ENCODE results near the gene PLCL2. TPM values are rescaled to one million over a fixed set of nuclear protein-coding genes. Genes with fewer than 3 reads are reported as not detected.

Gene PLCL2
- total RNA-seq, 1 experiment from 2014 or later, result 32.1 TPM

GRCh38 chr3:17040990-17041377 is 156.2 kb downstream of the PLCL2 start:
- Histone ChIP-seq H3K27me3 (ENCODE audit: insufficient read depth, low read length) (no peaks in the 10 kb centered on the region; the same call in 1 of the 2 replicates), H3K56ac (ENCODE audit: insufficient read length, low read depth, low read length) (no peak overlapping the region), H2BK12ac (ENCODE audit: insufficient read length, low read depth, low read length) (no peak overlapping the region), H3K79me1 (ENCODE audit: insufficient read depth, low read depth, low read length, poor library complexity, severe bottlenecking) (no peaks in the 10 kb centered on the region), H4K5ac (ENCODE audit: insufficient read length, low read depth, low read length) (no peak overlapping the region), H3K4me1 (ENCODE audit: insufficient read depth, low read length) (no peaks in the 10 kb centered on the region), H4K8ac (replicated peaks; ENCODE audit: insufficient read length, low read depth, low read length) (no peak overlapping the region), H3T11ph (ENCODE audit: low read length) (no peak overlapping the region), H2BK120ac (ENCODE audit: low read depth, low read length, poor library complexity, severe bottlenecking) (no peak overlapping the region), H3K4ac (ENCODE audit: low read depth, low read length) (no peak overlapping the region), H2BK5ac (ENCODE audit: insufficient read length, low read length) (no peak overlapping the region), H3K27ac (ENCODE audit: insufficient read length, low read depth, low read length) (no peak overlapping the region), H2AFZ (ENCODE audit: low read length) (no peak overlapping the region), H3K9me3 (ENCODE audit: control insufficient read depth, low read depth, low read length) (no peaks in the 10 kb centered on the region), H3K18ac (ENCODE audit: insufficient read length, low read depth, low read length) (no peak overlapping the region), H3K23me2 (ENCODE audit: insufficient read length, low read depth, low read length, poor library complexity, severe bottlenecking) (no peaks in the 10 kb centered on the region), H3K23ac (ENCODE audit: insufficient read length, low read depth, low read length) (no peak overlapping the region), H4K20me1 (ENCODE audit: control insufficient read depth, insufficient read depth, insufficient read length) (no peaks in the 10 kb centered on the region), H3K4me2 (ENCODE audit: insufficient read depth, insufficient read length, low read length) (no peak overlapping the region), H2BK15ac (ENCODE audit: low read depth, low read length) (no peak overlapping the region), H2BK20ac (ENCODE audit: low read depth, low read length, poor library complexity, severe bottlenecking) (no peak overlapping the region), H3K14ac (ENCODE audit: insufficient read depth, low read length) (no peak overlapping the region), H4K91ac (ENCODE audit: insufficient read length, low read depth, low read length) (no peak overlapping the region), H3K9ac (ENCODE audit: extremely low read depth, insufficient read length, low read length) (no peak overlapping the region), H2AK5ac (ENCODE audit: insufficient read length, low read length) (no peak overlapping the region), H3K79me2 (ENCODE audit: insufficient read depth, low read length) (no peaks in the 10 kb centered on the region)
- no peak overlapping the region for H3K4me3 Mint-ChIP-seq
- peaks cover 0 to 5% (median 0%) of the 10 kb centered on the region in 3 experiments; a peak in 1 of 7 replicates for H3K36me3 Mint-ChIP-seq (ENCODE audit: insufficient read depth in 1 of 3, low read depth in 3 of 3)
- no peak for TF ChIP-seq CTCF (conservative IDR thresholded peaks at IDR 0.05)
- peaks cover 19 to 26% of the 10 kb centered on the region in 2 experiments for H3K4me1 Mint-ChIP-seq
- H3K27me3 Mint-ChIP-seq (ENCODE audit: low read depth), result no peaks in the 10 kb centered on the region
- no peak overlapping the region for H3K27ac Mint-ChIP-seq
- DNase-seq, result no peak
- H3K9me3 Mint-ChIP-seq, result no peaks in the 10 kb centered on the region
- WGBS (ENCODE audit: extremely low coverage, insufficient read length, low lambda C conversion rate), result no CpG with 5 or more reads among the region's 5 CpGs
